ENCODE results near the gene RAB3A. TPM values are rescaled to one million over a fixed set of nuclear protein-coding genes. Genes with fewer than 3 reads are reported as not detected.

Gene RAB3A
- total and polyA plus RNA-seq, 9 of the 15 experiments (the other 6 are each of a cell fraction or from before 2014, with no cell fraction given), result 0.17 to 5.1 (median 0.90) TPM; not detected in 1

DNA sequence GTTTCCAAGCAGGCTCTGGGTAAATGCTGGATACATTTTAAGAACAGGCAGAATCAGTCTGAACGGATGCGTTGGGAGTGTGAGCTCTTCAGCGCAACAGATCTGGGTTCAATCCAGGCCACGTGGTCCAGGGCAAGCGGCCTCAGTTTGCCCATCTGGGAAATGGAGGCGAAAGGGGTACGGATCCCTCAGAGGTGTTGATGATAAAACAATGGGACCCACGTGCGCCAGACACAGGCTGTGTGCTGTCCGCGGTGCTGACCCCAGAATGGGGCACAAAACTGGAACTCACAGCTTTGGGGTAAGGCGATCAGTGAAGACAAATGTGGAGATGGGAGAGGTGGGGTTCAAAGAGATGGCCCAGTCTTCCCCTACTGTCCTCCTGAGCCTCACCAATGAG is 35.5 kb upstream of the RAB3A start (continued):
- TF ChIP-seq, protein P1, sequence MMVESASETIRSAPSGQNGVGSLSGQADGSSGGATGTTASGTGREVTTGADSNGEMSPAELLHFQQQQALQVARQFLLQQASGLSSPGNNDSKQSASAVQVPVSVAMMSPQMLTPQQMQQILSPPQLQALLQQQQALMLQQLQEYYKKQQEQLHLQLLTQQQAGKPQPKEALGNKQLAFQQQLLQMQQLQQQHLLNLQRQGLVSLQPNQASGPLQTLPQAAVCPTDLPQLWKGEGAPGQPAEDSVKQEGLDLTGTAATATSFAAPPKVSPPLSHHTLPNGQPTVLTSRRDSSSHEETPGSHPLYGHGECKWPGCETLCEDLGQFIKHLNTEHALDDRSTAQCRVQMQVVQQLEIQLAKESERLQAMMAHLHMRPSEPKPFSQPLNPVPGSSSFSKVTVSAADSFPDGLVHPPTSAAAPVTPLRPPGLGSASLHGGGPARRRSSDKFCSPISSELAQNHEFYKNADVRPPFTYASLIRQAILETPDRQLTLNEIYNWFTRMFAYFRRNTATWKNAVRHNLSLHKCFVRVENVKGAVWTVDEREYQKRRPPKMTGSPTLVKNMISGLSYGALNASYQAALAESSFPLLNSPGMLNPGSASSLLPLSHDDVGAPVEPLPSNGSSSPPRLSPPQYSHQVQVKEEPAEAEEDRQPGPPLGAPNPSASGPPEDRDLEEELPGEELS (CRISPR knock-in tag; IDR thresholded peaks at IDR 0.05; ENCODE audit: borderline replicate concordance), result peak; percentile 89; the same call in 1 of the 2 replicates
- TF ChIP-seq, protein P2, sequence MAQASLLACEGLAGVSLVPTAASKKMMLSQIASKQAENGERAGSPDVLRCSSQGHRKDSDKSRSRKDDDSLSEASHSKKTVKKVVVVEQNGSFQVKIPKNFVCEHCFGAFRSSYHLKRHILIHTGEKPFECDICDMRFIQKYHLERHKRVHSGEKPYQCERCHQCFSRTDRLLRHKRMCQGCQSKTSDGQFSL (CRISPR knock-in tag; IDR thresholded peaks at IDR 0.05), result no peak
- TF ChIP-seq, protein P2 (tag; IDR thresholded peaks at IDR 0.05), result no peak
- TF ChIP-seq ZNF12 (CRISPR knock-in tag; IDR thresholded peaks at IDR 0.05) (no peak), ZNF23 (CRISPR knock-in tag; IDR thresholded peaks at IDR 0.05) (no peak), TEAD1 (CRISPR knock-in tag; IDR thresholded peaks at IDR 0.05) (no peak), THRB (CRISPR knock-in tag; conservative IDR thresholded peaks at IDR 0.05) (no peak), ELF2 (CRISPR knock-in tag; IDR thresholded peaks at IDR 0.05) (no peak), SRSF9 (IDR thresholded peaks at IDR 0.05; ENCODE audit: borderline replicate concordance, low read depth, low read length) (no peak), SNIP1 (IDR thresholded peaks at IDR 0.05; ENCODE audit: low read depth) (no peak), MNT (conservative IDR thresholded peaks at IDR 0.05) (peak; percentile 98 to 99), ZNF384 (IDR thresholded peaks at IDR 0.05; ENCODE audit: low read depth, low read length) (no peak), MCM7 (IDR thresholded peaks at IDR 0.05) (no peak), SMARCC2 (IDR thresholded peaks at IDR 0.05; ENCODE audit: low read depth) (no peak), MIER1 (IDR thresholded peaks at IDR 0.05; ENCODE audit: low read depth) (peak; percentile 95), CBFB (CRISPR knock-in tag; IDR thresholded peaks at IDR 0.05) (no peak), HEY1 (CRISPR knock-in tag; IDR thresholded peaks at IDR 0.05; ENCODE audit: borderline replicate concordance) (no peak), ZNF584 (CRISPR knock-in tag; IDR thresholded peaks at IDR 0.05; ENCODE audit: low read depth) (no peak), HCFC1 (IDR thresholded peaks at IDR 0.05; ENCODE audit: low read depth, low read length) (no peak)
- TF ChIP-seq, protein P3, sequence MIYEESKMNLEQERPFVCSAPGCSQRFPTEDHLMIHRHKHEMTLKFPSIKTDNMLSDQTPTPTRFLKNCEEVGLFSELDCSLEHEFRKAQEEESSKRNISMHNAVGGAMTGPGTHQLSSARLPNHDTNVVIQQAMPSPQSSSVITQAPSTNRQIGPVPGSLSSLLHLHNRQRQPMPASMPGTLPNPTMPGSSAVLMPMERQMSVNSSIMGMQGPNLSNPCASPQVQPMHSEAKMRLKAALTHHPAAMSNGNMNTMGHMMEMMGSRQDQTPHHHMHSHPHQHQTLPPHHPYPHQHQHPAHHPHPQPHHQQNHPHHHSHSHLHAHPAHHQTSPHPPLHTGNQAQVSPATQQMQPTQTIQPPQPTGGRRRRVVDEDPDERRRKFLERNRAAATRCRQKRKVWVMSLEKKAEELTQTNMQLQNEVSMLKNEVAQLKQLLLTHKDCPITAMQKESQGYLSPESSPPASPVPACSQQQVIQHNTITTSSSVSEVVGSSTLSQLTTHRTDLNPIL (CRISPR knock-in tag; IDR thresholded peaks at IDR 0.05), result no peak
- TF ChIP-seq, protein P4, sequence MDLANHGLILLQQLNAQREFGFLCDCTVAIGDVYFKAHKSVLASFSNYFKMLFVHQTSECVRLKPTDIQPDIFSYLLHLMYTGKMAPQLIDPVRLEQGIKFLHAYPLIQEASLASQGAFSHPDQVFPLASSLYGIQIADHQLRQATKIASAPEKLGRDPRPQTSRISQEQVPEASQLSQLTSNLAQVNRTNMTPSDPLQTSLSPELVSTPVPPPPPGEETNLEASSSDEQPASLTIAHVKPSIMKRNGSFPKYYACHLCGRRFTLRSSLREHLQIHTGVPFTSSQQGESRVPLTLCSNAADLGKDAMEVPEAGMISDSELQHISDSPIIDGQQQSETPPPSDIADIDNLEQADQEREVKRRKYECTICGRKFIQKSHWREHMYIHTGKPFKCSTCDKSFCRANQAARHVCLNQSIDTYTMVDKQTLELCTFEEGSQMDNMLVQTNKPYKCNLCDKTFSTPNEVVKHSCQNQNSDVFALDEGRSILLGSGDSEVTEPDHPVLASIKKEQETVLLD (IDR thresholded peaks at IDR 0.05), result no peak
